Ishikawa (cell line): Measurements from ENCODE around the gene SEMA6B.

Experiments used
- CEBPB ChIP-seq: IDR thresholded peaks from 2 replicates; pipeline ENCODE4 v1.6.1; 2012
- CREB1 ChIP-seq: IDR thresholded peaks from 2 replicates; pipeline ENCODE4 v1.6.1; 2012; ENCODE audit warnings: low read depth
- EGR1 ChIP-seq: IDR thresholded peaks from 2 replicates; pipeline ENCODE4 v1.6.1; 2012
- EP300 ChIP-seq: IDR thresholded peaks from 2 replicates; pipeline ENCODE4 v1.6.1; 2012; ENCODE audit warnings: borderline replicate concordance
- FOXM1 ChIP-seq: IDR thresholded peaks from 2 replicates; pipeline ENCODE4 v1.6.1; 2012; ENCODE audit warnings: low read depth, borderline replicate concordance
- MAX ChIP-seq: IDR thresholded peaks from 2 replicates; pipeline ENCODE4 v1.6.1; 2012
- NFIC ChIP-seq: IDR thresholded peaks from 2 replicates; pipeline ENCODE4 v1.6.1; 2012
- RAD21 ChIP-seq: IDR thresholded peaks from 2 replicates; pipeline ENCODE4 v1.6.1; 2012; ENCODE audit warnings: low read depth
- REST ChIP-seq: IDR thresholded peaks from 2 replicates; pipeline ENCODE4 v1.6.1; 2012; ENCODE audit warnings: low read depth, mild to moderate bottlenecking
- TAF1 ChIP-seq: IDR thresholded peaks from 2 replicates; pipeline ENCODE4 v1.6.1; 2012; ENCODE audit warnings: low read depth, mild to moderate bottlenecking
- TEAD4 ChIP-seq: IDR thresholded peaks from 2 replicates; pipeline ENCODE4 v1.6.1; 2012
- YY1 ChIP-seq: IDR thresholded peaks from 2 replicates; pipeline ENCODE4 v1.6.1; 2012; ENCODE audit warnings: low read depth
- ZBTB7A ChIP-seq: IDR thresholded peaks from 2 replicates; pipeline ENCODE4 v1.6.1; 2012; ENCODE audit warnings: low read depth

- TF ChIP-seq EP300 = no peak
- no peak for TF ChIP-seq REST
- TF ChIP-seq EGR1 = no peak
- no peak for TF ChIP-seq TAF1
- no peak for TF ChIP-seq RAD21
- no peak for TF ChIP-seq MAX
- TF ChIP-seq FOXM1 = no peak
- TF ChIP-seq TEAD4 = no peak
- no peak for TF ChIP-seq ZBTB7A
- no peak for TF ChIP-seq YY1
- TF ChIP-seq NFIC = no peak
- TF ChIP-seq CEBPB = no peak
- TF ChIP-seq CREB1 = no peak
Observed at GRCh38 chr19:4598712-4599111, 39.2 kb upstream of the SEMA6B start.
